Esophagus muscularis mucosa (tissue), 4 donors: ENCODE data around the gene PTPRD.

Experiments
- CTCF ChIP-seq, 3 experiments: fragments of 200-600 bp in 2 of 3; fragments of 450-650 bp in 1 of 3; sonication (generic) in 2 of 3; IDR thresholded peaks; one replicate each; pipeline ENCODE4 v1.5.1; 2017 to 2019; ENCODE audit warnings: antibody characterized with exemption in 3 of 3, mild to moderate bottlenecking in 2 of 3, moderate library complexity in 1 of 3
- EP300 ChIP-seq: sonication (generic); formaldehyde crosslinking; IDR thresholded peaks from one replicate; pipeline ENCODE4 v1.6.1; 2017; ENCODE audit warnings: antibody characterized with exemption
- POLR2AphosphoS5 ChIP-seq, 2 donors: sonication (generic); formaldehyde crosslinking; IDR thresholded peaks; one replicate each; pipeline ENCODE4 v1.6.1; 2017; ENCODE audit warnings: antibody characterized with exemption in 2 of 2

GRCh38 chr9:10597801-10598200, 15.0 kb downstream of the PTPRD start:
- TF ChIP-seq EP300: no peak
- no peak for TF ChIP-seq CTCF (IDR thresholded peaks at IDR 0.05)
- TF ChIP-seq POLR2AphosphoS5 (IDR thresholded peaks at IDR 0.05): no peak
